Lower lobe of right lung (tissue), 2 donors: Measurements from ENCODE around the gene KCNC1. TPM values are rescaled to one million over a fixed set of nuclear protein-coding genes. Genes with fewer than 3 reads are reported as not detected.

Experiments
- ATAC-seq, 2 donors: fragments of 200-7000 bp; cut with Tn5 transposase; one replicate each; pipeline ENCODE4 v1.9.1; 2020 to 2022; ENCODE audit warnings: mild to moderate bottlenecking in 2 of 2, moderate library complexity in 2 of 2
- DNase-seq: peaks from one replicate; pipeline ENCODE4 v3.0.0-alpha.2; 2020
- H3K27ac ChIP-seq: fragments of 200-600 bp; one replicate; pipeline ENCODE4 v1.8.0; 2022
- H3K27me3 ChIP-seq: fragments of 200-600 bp; one replicate; pipeline ENCODE4 v1.8.0; 2022; ENCODE audit warnings: low read depth
- H3K36me3 ChIP-seq: fragments of 200-600 bp; one replicate; pipeline ENCODE4 v1.8.0; 2022; ENCODE audit warnings: mild to moderate bottlenecking
- H3K4me1 ChIP-seq: fragments of 200-600 bp; one replicate; pipeline ENCODE4 v1.8.0; 2022
- H3K4me3 ChIP-seq: fragments of 200-600 bp; one replicate; pipeline ENCODE4 v1.8.0; 2022; ENCODE audit warnings: mild to moderate bottlenecking
- H3K9me3 ChIP-seq: fragments of 200-600 bp; one replicate; pipeline ENCODE4 v1.8.0; 2022
- intact Hi-C: fragments of 100-400 bp; cut with DNase I; formaldehyde crosslinking; loops from one replicate; pipeline ENCODE4 v1.11.0; 2022
- total RNA-seq: library from RNA; stranded (reverse); fragmentation: NEBNext Ultra II Directional; extraction: Animal tissue kit (Norgen Biotek cat#: 25700); gene quantifications from one replicate; pipeline ENCODE4 v1.2.1, GENCODE V29; 2021
- TF ChIP-seq, protein P1 (sequence below): fragments of 200-600 bp; IDR thresholded peaks from one replicate; pipeline ENCODE4 v1.8.0; 2022; ENCODE audit warnings: antibody characterized with exemption, mild to moderate bottlenecking
- donor health status: DM: no; HTN: yes; CAD: no; lungs with severe emphysema.

KCNC1 gene
- total RNA-seq, 1 donor from 2014 or later = not detected

DNA sequence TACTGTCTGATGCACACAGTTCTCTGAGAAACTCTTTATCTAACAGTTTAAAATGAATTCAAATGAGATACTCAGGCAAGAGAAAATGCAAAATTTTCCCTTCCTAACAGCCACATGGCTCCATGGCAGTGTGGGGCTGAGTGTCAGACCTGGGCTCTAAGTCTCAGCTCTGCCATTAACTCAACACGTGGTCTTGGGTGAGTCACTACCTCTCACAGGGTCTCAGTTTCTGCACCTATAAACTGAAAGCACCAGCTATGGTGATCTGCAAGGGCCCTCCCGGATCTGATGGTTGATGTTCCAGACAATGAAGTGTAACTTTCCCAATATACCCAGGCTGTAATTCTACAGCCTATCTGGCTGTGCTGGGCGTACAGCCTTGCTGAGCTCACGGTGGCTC, 70.5 kb downstream of the KCNC1 start:
- Histone ChIP-seq H3K9me3 (no peaks in the 10 kb centered on the region), H3K4me1 (no peaks in the 10 kb centered on the region), H3K27me3 (no peaks in the 10 kb centered on the region), H3K36me3 (no peaks in the 10 kb centered on the region), H3K4me3 (no peak overlapping the region), H3K27ac (no peak overlapping the region)
- TF ChIP-seq, protein P1, sequence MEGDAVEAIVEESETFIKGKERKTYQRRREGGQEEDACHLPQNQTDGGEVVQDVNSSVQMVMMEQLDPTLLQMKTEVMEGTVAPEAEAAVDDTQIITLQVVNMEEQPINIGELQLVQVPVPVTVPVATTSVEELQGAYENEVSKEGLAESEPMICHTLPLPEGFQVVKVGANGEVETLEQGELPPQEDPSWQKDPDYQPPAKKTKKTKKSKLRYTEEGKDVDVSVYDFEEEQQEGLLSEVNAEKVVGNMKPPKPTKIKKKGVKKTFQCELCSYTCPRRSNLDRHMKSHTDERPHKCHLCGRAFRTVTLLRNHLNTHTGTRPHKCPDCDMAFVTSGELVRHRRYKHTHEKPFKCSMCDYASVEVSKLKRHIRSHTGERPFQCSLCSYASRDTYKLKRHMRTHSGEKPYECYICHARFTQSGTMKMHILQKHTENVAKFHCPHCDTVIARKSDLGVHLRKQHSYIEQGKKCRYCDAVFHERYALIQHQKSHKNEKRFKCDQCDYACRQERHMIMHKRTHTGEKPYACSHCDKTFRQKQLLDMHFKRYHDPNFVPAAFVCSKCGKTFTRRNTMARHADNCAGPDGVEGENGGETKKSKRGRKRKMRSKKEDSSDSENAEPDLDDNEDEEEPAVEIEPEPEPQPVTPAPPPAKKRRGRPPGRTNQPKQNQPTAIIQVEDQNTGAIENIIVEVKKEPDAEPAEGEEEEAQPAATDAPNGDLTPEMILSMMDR = no peak
- intact Hi-C loops = no loop called here
- ATAC-seq = no peak
- DNase-seq = no peak

DNA sequence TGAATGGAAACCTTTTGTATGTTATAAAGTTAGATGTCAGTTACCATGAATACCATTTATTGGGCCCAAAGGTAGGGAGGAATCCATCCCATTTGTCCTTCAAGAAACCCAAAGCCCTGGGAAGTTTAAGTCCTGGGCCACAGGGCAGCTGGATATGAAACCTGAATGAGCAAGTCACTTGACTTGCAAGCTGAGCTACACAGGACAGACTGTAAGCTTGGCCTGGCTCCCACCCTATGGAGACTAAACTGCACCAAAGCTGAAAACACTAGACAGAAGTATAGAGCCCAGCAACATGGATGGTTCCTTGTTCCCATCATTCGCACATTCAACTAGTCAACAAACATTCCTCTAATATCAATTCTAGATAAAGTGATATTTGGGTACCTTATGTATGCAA, 71.3 kb downstream of the KCNC1 start:
- ATAC-seq (no peak), DNase-seq (no peak)
- H3K4me1 ChIP-seq = no peaks in the 10 kb centered on the region
- H3K4me3 ChIP-seq = no peak overlapping the region
- no peaks in the 10 kb centered on the region for H3K36me3 ChIP-seq
- H3K9me3 ChIP-seq = no peaks in the 10 kb centered on the region
- no peaks in the 10 kb centered on the region for H3K27me3 ChIP-seq
- TF ChIP-seq, protein P1 = no peak
- intact Hi-C loops = no loop called here
- H3K27ac ChIP-seq = no peak overlapping the region

DNA sequence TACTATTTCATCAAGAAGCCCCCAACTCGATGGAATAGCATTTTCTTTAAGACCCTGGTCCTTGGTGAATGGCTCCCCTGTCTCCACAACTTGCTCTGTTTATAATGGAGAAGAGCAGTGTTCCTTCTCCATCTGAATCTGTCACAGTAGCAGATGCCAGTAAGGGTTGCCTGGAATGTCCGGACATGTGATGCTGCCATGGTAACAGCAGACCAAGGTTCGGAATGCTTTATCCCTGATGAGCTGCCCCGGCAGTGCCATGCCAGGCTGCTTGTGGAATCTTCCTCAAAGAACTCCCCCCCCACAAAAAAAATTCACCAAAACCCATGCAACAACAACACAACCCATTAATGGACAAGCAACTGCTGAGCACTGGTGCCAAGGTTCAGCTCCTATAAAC, 72.5 kb downstream of the KCNC1 start:
- H3K27ac ChIP-seq = no peak overlapping the region
- no peak for DNase-seq
- intact Hi-C loops = no loop called here
- ATAC-seq = no peak
- no peaks in the 10 kb centered on the region for H3K36me3 ChIP-seq
- TF ChIP-seq, protein P1 = no peak
- no peaks in the 10 kb centered on the region for H3K27me3 ChIP-seq
- no peak overlapping the region for H3K4me3 ChIP-seq
- no peaks in the 10 kb centered on the region for H3K4me1 ChIP-seq
- no peaks in the 10 kb centered on the region for H3K9me3 ChIP-seq

DNA sequence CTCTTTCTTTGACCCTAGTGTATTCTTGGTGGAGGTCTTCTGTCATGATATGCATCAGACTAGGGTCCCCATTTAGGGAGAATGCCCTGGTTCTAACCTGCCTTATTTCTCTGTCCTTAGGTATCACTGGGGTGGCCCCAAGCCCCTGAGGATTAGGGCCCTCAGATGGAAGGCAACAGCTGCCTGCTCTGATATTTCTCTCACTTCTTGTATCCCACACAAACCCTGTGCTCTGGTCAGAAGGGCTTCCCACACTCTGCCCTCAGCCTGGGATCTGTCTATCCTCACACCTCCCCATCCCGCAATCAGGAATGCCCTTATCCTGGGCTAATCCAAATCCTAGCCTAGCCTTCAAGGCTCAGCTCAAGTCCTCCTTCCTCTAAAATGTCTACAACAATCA, 75.5 kb downstream of the KCNC1 start:
- intact Hi-C loops = no loop called here
- H3K9me3 ChIP-seq = no peaks in the 10 kb centered on the region
- DNase-seq (no peak), ATAC-seq (no peak)
- H3K27me3 ChIP-seq = no peaks in the 10 kb centered on the region
- no peak overlapping the region for H3K27ac ChIP-seq
- no peaks in the 10 kb centered on the region for H3K36me3 ChIP-seq
- no peaks in the 10 kb centered on the region for H3K4me1 ChIP-seq
- no peak overlapping the region for H3K4me3 ChIP-seq
- TF ChIP-seq, protein P1 = no peak

DNA sequence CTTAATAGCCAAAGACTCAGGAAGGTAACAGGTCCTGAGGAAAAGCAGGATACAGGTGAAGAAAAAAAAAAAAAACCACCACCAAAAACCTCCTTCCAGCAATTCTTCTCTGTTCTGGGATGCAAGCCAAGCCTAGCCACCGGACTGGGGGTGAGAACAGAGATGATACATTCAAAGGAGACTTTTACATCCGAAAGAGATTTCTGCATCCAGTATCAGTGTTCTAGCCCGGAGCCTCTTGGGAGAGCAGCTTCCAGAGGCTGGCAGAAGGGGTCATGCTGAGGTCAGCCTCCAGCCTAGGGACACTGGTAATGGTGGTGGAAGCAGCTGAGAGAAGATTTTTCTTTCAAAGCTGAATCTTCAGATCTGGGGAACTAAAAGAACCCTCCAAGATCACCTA, 76.2 kb downstream of the KCNC1 start:
- no peak for ATAC-seq
- H3K27ac ChIP-seq = no peak overlapping the region
- no peak overlapping the region for H3K4me3 ChIP-seq
- no peaks in the 10 kb centered on the region for H3K9me3 ChIP-seq
- no peaks in the 10 kb centered on the region for H3K36me3 ChIP-seq
- intact Hi-C loops = no loop called here
- DNase-seq = no peak
- H3K4me1 ChIP-seq = no peaks in the 10 kb centered on the region
- H3K27me3 ChIP-seq = no peaks in the 10 kb centered on the region
- TF ChIP-seq, protein P1 = no peak

DNA sequence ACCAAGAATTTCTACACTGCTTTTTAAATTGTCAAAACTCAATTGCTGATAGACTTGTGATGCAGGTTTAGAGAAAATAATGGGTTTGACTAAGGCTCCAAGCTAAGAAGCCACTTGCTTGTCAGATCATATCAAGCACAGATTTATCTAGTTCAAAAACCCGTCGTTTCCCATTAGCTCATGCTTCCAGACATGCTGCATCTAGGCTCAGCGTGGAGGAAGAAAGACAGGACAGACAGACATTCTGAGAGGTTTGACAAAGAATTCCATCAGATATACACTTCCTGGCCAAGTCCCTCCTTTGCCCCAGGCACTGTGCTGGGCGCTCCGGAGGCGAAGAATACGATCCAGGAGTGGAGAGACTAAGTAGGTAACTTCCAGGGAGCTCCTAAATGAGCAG, 76.8 kb downstream of the KCNC1 start:
- Histone ChIP-seq H3K4me1 (no peaks in the 10 kb centered on the region), H3K36me3 (no peaks in the 10 kb centered on the region), H3K27me3 (no peaks in the 10 kb centered on the region), H3K9me3 (no peaks in the 10 kb centered on the region), H3K27ac (no peak overlapping the region), H3K4me3 (no peak overlapping the region)
- intact Hi-C loops = no loop called here
- no peak for DNase-seq
- ATAC-seq = no peak
- TF ChIP-seq, protein P1 = no peak
